Cerebellar nuclear complex (tissue), 1 donor: Measurements from ENCODE around the gene SP7.
"Not testable (repeated sequence)": the region's sequence is repeated elsewhere in the genome, so short reads cannot be mapped to it uniquely, and the experiment has no call there.

Experiments
- DNase-seq, 2 experiments: peaks; one replicate each; lab custom pipeline; 2025; lab: John Stamatoyannopoulos, UW

The SP7 gene

DNA sequence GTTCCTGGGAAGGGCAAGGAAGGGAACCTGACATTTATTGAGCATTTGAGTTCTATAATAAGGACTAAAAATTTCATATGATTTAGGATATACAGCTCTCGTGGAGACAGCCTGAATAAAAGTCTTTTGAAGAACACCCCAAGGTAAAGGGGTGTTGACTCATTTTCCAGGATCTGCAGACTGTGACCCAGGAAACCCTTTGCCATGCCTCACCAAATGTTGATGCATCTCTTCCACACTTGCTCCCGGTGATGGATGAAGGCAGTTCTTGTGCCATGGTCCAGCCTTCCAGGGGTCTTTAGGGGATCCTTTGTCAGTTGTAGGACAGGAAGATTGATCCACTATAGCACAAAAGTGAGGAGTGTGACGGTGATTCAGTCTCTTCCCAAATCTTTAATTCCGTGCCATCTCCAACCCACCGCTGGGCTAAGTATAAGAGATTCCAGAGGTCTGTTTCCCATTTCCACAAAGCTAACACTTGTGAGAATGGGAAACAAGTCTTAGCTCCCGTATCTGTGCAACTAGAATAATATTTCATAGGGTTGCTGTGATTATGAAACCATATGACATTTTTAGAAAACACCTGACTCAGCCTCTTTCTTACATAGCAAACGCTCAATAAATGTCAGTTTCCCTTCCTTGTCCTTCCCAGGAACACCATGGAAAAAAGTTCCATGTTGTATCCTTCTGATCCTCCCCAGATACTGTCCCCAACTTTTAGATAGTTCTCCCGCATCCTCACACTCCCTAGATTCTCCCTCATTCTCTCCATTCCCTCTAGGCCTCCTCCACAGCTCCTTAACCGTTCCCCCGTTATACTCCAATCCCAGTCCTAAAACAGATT is 15.6 kb downstream of the SP7 start:
- no peak for DNase-seq

DNA sequence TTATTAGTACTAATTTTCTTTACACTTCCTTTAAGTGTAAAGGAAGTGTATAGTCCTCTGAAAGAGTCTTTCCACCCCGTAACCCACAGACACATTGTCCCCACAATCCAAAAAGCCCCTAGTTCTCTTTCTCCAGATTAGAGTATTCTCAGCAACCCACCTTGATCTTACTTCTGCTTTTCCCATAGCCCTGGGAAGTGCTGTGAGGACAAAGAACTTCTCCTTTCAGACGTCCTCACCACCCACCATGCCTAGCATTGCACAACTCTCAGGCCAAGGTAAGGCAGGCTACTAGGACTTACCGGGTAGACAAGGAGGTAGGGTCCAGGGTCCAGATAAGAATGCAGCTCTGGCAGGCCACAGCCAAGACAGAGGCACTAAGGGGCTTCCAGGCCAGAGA is 22.2 kb downstream of the SP7 start:
- DNase-seq, result no peak

DNA sequence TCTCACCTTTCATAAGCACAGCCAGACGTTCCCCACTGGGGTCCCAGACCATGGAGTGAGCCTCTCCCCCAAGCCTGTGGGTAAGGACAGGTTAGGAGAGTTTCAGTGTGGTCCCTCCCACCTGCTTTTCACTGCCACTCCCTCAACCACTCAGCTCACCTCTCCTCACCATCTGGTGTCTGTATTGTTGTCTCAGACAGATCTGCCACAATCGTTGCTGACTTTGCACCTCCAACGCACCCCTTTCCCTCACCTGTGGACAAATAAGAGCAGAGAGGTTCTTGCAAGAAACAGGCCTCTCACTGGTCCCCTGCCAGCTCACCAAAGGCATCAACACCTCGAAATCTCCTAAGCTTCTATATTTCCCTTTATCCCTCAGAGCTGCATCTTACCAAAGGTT is 27.9 kb downstream of the SP7 start:
- DNase-seq, result no peak

DNA sequence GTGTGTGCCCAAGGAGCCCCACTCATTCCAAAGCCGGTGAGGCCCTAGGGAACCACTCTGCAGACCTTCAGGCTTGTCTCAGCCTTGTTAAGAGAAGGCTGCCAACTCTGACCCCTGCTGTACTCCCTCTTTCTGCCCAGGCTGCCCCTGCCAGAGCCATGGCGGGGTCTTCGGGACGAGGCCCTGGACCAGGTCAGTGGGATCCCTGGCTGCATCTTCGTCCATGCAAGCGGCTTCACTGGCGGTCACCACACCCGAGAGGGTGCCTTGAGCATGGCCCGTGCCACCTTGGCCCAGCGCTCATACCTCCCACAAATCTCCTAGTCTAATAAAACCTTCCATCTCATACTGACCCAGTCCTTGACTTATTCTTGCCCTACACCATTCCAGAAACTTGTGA is 29.3 kb downstream of the SP7 start:
- DNase-seq, result no peak

DNA sequence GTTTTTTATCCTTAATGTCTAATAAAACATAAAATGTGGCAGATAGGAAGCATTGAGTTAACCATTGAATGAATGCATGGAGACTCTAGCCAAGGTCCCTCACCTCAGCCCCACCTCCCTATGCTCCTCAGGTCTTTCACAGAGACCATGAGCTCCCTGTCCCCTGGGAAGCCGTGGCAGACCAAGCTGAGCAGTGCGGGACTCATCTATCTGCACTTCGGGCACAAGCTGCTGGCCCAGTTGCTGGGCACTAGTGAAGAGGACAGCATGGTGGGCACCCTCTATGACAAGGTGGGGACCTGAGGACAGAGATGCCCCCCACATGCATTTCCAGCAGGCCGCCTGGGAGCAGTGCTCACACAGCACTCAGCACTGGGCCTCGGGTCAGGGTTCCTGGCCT is 33.3 kb downstream of the SP7 start:
- DNase-seq, result no peak

DNA sequence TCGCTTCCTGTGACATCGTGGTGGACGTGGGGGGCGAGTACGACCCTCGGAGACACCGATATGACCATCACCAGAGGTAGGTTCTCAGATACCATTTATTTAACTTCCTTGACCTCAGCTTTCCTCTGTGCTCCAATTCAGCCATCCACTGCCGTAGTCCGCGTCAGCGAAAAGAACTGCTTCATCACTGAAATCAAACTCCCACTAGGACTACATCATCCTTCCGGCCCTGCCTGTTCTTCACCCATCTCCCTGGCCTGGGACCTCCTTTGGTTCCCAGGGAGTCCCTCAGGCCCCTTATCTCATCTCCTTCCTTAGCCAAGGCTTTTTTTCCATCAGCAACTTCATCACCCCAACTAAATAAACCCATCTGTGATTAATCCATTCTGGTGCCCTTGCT is 36.0 kb downstream of the SP7 start:
- DNase-seq, result no peak

DNA sequence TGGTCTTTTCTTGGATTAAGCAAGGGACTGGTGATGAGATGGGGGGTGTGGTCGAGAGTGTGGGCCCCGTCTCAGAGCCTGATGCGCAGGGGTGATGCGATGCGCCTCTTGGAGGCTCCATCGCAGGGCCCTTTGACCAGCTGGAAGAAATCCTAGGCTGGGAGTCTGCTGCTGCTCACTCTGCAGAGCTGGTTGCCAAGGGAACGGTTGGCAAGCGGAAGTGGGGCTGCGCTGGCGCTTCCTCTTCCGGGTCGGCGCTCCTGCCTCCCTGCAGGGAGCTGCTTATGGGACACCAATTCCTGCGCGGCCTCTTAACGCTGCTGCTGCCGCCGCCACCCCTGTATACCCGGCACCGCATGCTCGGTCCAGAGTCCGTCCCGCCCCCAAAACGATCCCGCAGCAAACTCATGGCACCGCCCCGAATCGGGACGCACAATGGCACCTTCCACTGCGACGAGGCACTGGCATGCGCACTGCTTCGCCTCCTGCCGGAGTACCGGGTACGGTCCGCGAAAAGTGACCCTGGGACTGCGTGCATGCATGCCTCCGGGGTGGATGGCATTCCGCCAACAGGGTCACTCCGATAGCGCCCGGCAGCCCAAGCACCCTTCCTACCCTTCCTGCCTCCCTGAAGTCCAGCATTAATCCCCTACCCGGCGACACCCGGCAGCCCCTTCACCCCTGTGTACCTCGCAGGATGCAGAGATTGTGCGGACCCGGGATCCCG is 36.5 kb downstream of the SP7 start, which contains the start of gene MYG1:
MYG1 (plus strand) TSS at position 242 of the 727 bp plus-strand sequence; CDS start at position 285, 43 bp downstream.
- peak in 1 of 2 experiments; percentile 49 for DNase-seq

DNA sequence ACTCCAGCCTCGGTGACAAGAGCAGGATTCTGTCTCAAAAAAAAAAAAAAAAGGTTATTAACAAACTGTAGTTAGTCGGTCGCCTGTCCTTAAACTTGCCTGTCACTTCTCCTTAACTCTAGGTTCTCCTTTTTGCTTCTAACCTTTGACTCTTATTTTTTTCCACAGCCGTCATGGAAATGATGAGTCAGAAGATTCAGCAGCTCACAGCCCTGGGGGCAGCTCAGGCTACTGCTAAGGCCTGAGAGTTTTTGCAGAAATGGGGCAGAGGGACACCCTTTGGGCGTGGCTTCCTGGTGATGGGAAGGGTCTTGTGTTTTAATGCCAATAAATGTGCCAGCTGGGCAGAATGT is 37.1 kb downstream of the SP7 start:
- no peak for DNase-seq

DNA sequence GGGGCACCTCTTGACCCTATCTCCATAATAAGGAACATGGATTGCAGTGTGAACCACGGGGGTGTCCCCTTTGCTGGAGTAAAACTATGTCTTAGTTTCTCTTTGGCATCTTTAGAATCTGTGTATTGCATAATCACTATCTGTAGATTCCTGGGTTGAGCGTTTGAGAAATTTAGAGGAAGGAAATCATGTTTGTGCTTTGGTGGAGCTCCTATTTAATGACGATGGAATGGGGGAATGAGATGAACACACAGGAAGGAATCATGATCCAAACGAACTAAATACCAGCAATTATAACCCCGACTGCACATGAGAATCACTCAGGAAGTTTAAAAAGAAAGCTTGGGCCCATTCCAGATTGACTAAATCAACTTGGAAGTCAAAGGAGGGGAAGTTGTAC is 38.0 kb downstream of the SP7 start:
- DNase-seq, result no peak

DNA sequence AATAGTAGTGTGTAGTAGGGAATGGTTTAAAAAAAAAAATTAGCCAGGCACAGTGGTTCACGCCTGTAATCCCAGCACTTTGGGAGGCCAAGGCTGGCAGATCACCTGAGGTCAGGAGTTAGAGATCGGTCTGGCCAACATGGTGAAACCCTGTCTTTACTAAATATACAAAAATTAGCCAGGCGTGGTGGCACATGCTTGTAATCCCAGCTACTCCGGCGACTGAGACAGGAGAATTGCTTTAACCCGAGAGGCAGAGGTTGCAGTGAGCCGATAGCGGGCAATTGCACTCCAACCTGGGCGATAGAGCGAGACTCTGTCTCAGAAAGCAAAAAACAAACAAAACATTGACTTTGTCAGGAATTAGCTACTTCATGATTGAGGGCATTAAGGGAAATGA is 39.0 kb downstream of the SP7 start:
- not testable (repeated sequence) for DNase-seq

DNA sequence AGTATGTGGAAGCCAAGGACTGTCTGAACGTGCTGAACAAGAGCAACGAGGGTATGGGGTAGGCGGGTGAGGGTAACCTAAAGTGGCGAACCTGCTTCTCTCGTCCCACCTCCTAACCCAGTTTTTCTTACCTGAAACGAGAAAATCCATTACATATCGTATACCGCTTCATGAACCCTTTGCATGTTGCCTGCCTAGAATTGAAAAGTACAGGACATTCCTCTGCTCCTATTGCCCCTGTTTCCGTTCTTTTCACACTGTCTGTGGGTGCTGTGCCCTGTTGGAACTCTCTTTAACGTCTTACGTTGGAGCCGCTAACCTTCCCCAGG is 40.3 kb downstream of the SP7 start:
- DNase-seq, result no peak

DNA sequence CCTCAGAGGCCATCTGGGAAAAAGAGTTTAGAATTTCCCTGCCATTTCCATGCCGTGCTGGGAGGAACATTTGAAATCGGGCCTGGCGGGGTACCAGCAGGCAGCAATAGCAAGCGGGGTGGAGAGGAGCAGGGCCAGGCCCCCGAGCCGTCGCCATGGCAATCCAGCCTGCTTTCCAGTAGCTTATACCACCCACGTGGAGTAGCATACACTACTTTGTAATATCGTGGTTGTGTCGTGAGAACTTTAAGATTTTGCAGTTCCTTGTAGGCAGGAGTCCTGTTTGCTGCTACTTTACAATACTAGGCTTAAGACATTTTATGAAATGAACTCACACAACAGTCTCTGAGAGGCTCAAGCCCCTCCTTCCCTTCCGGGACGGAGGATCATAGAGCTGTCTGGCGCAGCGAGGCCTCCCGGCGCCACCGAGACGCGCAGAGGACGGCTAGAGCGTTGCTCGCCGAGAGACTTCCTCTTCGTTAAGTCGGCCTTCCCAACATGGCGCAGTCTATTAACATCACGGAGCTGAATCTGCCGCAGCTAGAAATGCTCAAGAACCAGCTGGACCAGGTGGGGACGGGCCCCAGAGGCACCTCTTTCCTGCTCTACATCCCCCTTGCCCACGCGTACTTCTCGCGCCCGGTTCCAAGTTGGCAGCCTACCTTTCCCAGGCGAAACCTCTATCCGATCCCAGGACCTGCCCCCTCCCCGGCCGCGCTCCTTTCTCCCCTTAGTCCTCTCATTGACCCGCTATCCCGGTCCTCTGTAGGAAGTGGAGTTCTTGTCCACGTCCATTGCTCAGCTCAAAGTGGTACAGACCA is 40.9 kb downstream of the SP7 start, which contains the start of gene PFDN5:
PFDN5 (plus strand) TSS at position 473 of the 821 bp plus-strand sequence; CDS start at position 499, 26 bp downstream.
- DNase-seq, result peak; percentile 54 to 68

DNA sequence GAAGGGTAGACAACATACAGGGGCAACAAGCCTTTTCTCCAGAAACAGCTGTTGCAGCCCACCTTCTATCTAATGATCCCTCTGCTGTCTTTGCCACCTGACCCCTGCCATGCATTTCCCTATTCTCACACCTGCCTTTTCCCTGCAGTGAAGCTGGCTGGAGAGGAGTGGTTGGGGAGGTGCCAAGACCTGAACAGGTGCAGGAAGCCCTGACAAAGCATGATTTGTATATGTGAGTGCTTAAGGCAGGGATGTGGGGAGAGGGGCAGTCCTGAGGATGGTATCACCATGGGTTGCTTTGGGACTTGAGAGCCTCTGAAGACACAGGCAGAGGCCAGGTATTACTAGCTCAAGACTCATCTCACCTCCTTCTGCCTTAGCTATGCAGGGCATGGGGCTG is 43.7 kb downstream of the SP7 start:
- no peak for DNase-seq

DNA sequence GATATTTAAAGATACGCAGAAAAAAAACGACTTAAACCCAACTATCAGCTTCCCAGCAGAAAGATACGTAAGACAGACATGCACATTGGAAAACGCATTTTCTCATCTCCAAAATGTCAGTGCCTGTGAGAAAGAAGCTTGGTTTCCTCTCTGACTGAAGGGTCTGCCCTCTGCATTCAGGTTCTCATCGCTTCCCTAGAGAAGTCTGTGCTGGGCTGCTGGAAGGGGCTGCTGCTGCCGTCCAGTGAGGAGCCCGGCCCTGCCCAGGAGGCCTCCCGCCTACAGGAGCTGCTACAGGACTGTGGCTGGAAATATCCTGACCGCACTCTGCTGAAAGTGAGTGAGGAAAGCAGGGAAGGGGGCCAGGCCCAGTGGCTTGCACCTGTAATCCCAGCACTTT is 45.5 kb downstream of the SP7 start:
- DNase-seq, result no peak

DNA sequence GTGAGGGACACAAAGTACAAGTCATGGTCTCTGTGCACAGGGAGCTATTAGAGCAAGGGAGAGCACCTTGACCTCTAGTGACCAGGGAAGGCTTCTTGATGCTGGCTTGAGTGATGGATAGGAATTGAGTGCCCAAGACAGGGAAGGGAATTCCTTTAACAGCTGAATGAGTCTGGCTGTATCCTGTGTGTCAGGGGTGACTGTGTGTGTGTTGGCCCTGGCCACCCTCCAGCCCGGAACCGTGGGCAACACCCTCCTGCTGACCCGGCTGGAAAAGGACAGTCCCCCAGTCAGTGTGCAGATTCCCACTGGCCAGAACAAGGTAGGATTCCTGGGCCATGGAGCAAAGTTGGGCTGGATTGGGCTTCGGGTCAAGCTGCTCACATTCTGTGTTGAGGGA is 46.3 kb downstream of the SP7 start:
- DNase-seq, result no peak

DNA sequence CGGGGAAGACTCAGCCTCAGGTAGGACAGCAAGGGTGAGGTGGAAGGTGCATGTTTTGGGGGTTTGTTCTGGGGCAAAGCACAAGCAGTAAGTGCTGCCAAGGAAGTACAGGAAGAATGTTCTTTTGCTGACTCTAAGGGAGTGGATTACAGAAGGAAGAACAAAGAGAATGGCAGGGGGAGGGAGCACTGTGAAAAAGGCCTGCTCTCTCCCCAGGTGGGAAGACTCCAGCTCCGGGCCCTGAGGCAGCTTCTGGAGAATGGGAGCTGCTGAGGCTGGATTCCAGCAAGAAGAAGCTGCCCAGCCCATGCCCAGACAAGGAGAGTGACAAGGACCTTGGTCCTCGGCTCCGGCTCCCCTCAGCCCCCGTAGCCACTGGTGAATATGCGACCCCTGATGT is 47.8 kb downstream of the SP7 start:
- no peak for DNase-seq

DNA sequence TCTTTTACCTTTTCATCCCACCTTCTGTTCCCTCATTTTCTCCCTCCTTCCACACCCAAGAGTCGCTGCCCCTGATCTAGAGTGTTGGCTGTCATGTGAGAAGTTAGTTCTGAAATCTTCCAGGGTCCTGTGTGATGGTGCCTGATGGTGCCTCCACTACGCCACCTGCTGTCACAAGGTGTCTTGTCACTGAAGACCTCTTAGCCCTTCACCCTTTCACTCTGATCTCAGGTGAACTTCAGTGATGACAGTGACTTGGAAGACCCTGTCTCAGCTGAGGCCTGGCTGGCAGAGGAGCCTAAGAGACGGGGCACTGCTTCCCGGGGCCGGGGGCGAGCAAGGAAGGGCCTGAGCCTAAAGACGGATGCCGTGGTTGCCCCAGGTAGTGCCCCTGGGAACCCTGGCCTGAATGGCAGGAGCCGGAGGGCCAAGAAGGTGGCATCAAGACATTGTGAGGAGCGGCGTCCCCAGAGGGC is 48.4 kb downstream of the SP7 start:
- no peak for DNase-seq

DNA sequence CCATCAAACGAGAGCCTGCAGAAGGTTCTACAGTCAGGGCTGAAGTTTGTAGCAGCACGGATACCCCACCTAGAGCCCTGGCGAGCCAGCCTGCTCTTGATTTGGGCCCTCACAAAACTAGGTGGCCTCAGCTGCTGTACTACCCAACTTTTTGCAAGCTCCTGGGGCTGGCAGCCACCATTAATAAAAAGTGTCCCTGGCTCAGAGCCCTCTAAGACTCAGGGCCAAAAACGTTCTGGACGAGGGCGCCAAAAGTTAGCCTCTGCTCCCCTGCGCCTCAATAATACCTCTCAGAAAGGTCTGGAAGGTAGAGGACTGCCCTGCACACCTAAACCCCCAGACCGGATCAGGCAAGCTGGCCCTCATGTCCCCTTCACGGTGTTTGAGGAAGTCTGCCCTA is 49.7 kb downstream of the SP7 start:
- DNase-seq, result no peak

DNA sequence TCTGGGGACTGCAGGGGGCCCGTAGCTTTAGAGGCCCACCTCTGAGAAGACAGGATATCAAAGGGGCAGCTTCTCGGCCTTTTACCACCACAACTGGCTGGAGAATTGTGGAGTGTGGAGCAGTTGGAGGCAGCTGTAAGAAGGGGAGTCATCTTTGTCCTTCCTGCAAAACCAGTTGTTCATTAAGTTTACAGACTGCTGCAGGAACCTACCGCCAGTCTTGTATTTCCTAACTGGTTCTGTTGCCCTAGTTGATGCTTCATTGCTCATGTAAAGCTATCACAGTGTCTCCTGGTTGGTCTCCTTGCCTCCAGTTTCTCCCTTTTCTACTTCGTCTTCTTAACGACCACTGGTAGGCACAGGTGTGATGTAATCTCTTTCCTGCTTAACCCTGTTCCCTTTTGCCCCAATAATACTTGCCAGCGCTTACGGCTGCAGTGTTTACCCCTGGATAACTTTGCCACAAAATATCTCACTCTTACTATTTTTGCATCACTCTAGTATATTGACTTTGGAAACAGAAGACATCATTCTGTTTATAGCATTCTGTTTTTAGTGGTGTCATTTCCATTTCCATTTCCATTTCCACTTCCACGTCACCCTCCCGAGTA is 56.2 kb downstream of the SP7 start:
- no peak for DNase-seq

DNA sequence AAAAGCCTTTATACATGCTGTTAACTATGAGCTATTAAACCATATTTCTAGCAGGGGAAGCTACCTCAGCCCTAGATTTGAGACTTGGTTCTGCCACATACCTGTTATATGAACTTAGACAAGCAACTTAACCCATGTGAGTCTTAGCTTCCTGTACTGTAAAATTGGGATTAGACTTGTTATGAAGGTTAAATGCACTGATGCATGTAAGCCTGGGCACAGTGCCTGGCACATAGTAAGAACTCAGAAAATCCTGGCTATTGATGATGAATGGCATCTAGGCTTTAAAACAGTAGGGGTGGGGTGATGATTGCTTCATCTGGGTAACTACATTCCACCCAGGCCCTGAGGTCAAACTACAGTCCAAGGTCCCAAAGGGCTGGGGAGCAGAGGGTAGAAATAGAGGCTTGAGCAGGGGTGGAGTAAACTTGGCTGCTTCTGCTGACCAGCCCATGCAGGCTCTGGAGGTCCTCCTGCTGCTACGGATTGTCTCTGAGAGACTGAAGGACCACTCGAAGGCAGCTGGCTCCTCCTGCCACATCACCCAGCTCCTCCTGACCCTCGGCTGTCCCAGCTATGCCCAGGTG is 56.8 kb downstream of the SP7 start:
- no peak for DNase-seq

DNA sequence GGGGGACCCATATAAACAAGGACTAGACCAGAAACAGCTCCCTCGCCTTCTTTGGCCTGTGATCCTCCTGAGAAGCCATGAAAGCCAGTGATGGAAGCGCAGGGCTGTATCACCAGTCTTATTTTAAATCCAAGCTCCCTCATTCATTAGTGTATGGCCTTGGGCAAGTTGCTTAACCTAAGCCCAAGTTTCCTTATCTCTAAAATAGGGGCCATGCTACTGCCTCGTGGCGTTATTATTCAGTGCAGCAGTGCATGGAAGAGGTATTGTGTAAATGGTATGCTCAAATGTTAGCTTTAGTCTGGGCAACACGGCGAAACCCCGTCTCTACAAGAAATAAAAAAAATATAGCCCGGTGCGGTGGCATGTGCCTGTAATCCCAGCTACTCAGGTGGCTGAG is 58.2 kb downstream of the SP7 start:
- DNase-seq, result no peak
